Smooth muscle cell (in vitro differentiated cells): Measurements from ENCODE around the gene TAF12. TPM values are rescaled to one million over a fixed set of nuclear protein-coding genes. Genes with fewer than 3 reads are reported as not detected.

Experiments
- DNase-seq: peaks from one replicate; lab custom pipeline; 2025; ENCODE audit not compliant: unreplicated experiment; lab: John Stamatoyannopoulos, UW
- H2AFZ ChIP-seq: fragments of 200-600 bp; sonication (generic); 2 replicates; pipeline ENCODE4 v1.6.0; 2016; ENCODE audit warnings: antibody characterized with exemption, low read depth, mild to moderate bottlenecking
- H3F3A ChIP-seq: fragments of 200-600 bp; sonication (generic); 2 replicates; pipeline ENCODE4 v1.6.0; 2017; ENCODE audit warnings: antibody characterized with exemption, low read depth
- H3K27ac ChIP-seq: fragments of 200-600 bp; sonication (generic); 2 replicates; pipeline ENCODE4 v1.5.1; 2016; ENCODE audit warnings: low read depth, mild to moderate bottlenecking
- H3K27me3 ChIP-seq: fragments of 200-600 bp; sonication (generic); 2 replicates; pipeline ENCODE4 v1.6.1; 2016; ENCODE audit warnings: low read depth, mild to moderate bottlenecking
- H3K36me3 ChIP-seq: fragments of 200-600 bp; sonication (generic); 2 replicates; pipeline ENCODE4 v1.5.1; 2016; ENCODE audit warnings: low read depth
- H3K4me1 ChIP-seq: fragments of 200-600 bp; sonication (generic); 2 replicates; pipeline ENCODE4 v1.5.1; 2016; ENCODE audit warnings: low read depth
- H3K4me2 ChIP-seq: fragments of 200-600 bp; sonication (generic); 2 replicates; pipeline ENCODE4 v1.6.0; 2016; ENCODE audit warnings: mild to moderate bottlenecking
- H3K4me3 ChIP-seq: fragments of 200-600 bp; sonication (generic); 2 replicates; pipeline ENCODE4 v1.5.1; 2016; ENCODE audit warnings: mild to moderate bottlenecking
- H3K79me2 ChIP-seq: fragments of 200-600 bp; sonication (generic); 2 replicates; pipeline ENCODE4 v1.6.0; 2016; ENCODE audit warnings: low read depth, mild to moderate bottlenecking
- H3K9ac ChIP-seq: fragments of 200-600 bp; sonication (generic); 2 replicates; pipeline ENCODE4 v1.6.0; 2016; ENCODE audit warnings: low read depth
- H3K9me3 ChIP-seq: fragments of 200-600 bp; sonication (generic); replicated peaks from 2 replicates; pipeline ENCODE4 v1.5.1; 2016; ENCODE audit warnings: low read depth
- H4K20me1 ChIP-seq: fragments of 200-600 bp; sonication (generic); 2 replicates; pipeline ENCODE4 v1.6.0; 2016; ENCODE audit warnings: low read depth
- CTCF ChIP-seq: fragments of 200-600 bp; sonication (generic); IDR thresholded peaks from 2 replicates; pipeline ENCODE4 v1.5.1; 2017; ENCODE audit warnings: borderline replicate concordance, mild to moderate bottlenecking, antibody characterized with exemption; ENCODE audit not compliant: insufficient read depth, poor library complexity, severe bottlenecking
- WGBS: methylation state at CpG from one replicate; pipeline ENCODE4 v1.1.7; 2016; ENCODE audit warnings: low lambda C conversion rate; 5-methylcytosine and 5-hydroxymethylcytosine counted together
- polyA plus RNA-seq: library from polyadenylated mRNA; unstranded; fragments of >200 nt; fragmentation: Nextera tagmentation; extraction: Ambion mirVana; gene quantifications from 2 replicates; pipeline ENCODE4 v1.2.1, GENCODE V29; 2016
- total RNA-seq: library from RNA; depleted of rRNA; stranded (reverse); fragments of >200 nt; gene quantifications from 2 replicates; pipeline ENCODE4 v1.2.3, GENCODE V29; 2014

Gene TAF12
- total and polyA plus RNA-seq, 2 experiments from 2014 or later = 34.8 to 47.1 TPM

GRCh38 chr1:28580722-28581530, 61.9 kb downstream of the TAF12 start:
- Histone ChIP-seq H3K79me2 (peaks cover 25% of the 10 kb centered on the region), H3K36me3 (peaks cover 3% of the 10 kb centered on the region), H3F3A (peaks cover 34% of the 10 kb centered on the region), H3K9me3 (no peaks in the 10 kb centered on the region), H3K4me1 (peaks cover 24% of the 10 kb centered on the region), H2AFZ (no peak overlapping the region), H3K27me3 (no peaks in the 10 kb centered on the region), H4K20me1 (peaks cover 40% of the 10 kb centered on the region), H3K9ac (peak overlapping the region; percentile 81), H3K27ac (peak overlapping the region; percentile 79), H3K4me2 (peak overlapping the region; percentile 97), H3K4me3 (peak overlapping the region; percentile 88)
- peak; percentile 13 for TF ChIP-seq CTCF
- DNase-seq = no peak
- WGBS = 2% methylated on average over 26 of the region's 26 CpGs

- Histone ChIP-seq H2AFZ (no peak overlapping the region), H3K9ac (no peak overlapping the region), H4K20me1 (peaks cover 40% of the 10 kb centered on the region), H3K79me2 (peaks cover 25% of the 10 kb centered on the region), H3K9me3 (no peaks in the 10 kb centered on the region), H3K4me2 (peak overlapping the region; percentile 97), H3K27ac (peak overlapping the region; percentile 79), H3K36me3 (peaks cover 3% of the 10 kb centered on the region), H3K4me3 (peak overlapping the region; percentile 88), H3K27me3 (no peaks in the 10 kb centered on the region), H3K4me1 (peaks cover 24% of the 10 kb centered on the region), H3F3A (peaks cover 38% of the 10 kb centered on the region)
- DNase-seq = no peak
- WGBS = 83% methylated on average over 1 of the region's 1 CpG
- no peak for TF ChIP-seq CTCF
Measured at GRCh38 chr1:28579401-28579800, 63.5 kb downstream of the TAF12 start.

- no peak overlapping the region for H3K4me3 ChIP-seq
- TF ChIP-seq CTCF = no peak
- peak overlapping the region; percentile 79 for H3K27ac ChIP-seq
- no peaks in the 10 kb centered on the region for H3K27me3 ChIP-seq
- no peak overlapping the region for H3K9ac ChIP-seq
- peaks cover 38% of the 10 kb centered on the region for H3F3A ChIP-seq
- H3K4me1 ChIP-seq = peaks cover 24% of the 10 kb centered on the region
- peaks cover 25% of the 10 kb centered on the region for H3K79me2 ChIP-seq
- no peaks in the 10 kb centered on the region for H3K9me3 ChIP-seq
- no peak overlapping the region for H3K4me2 ChIP-seq
- no peak overlapping the region for H2AFZ ChIP-seq
- H3K36me3 ChIP-seq = peaks cover 3% of the 10 kb centered on the region
- WGBS = 93% methylated on average over 6 of the region's 6 CpGs
- H4K20me1 ChIP-seq = peaks cover 40% of the 10 kb centered on the region
- DNase-seq = no peak
Measured at GRCh38 chr1:28578696-28579218, 64.1 kb downstream of the TAF12 start.
